ENCODE data around the gene SENP3.

SENP3 gene

DNA sequence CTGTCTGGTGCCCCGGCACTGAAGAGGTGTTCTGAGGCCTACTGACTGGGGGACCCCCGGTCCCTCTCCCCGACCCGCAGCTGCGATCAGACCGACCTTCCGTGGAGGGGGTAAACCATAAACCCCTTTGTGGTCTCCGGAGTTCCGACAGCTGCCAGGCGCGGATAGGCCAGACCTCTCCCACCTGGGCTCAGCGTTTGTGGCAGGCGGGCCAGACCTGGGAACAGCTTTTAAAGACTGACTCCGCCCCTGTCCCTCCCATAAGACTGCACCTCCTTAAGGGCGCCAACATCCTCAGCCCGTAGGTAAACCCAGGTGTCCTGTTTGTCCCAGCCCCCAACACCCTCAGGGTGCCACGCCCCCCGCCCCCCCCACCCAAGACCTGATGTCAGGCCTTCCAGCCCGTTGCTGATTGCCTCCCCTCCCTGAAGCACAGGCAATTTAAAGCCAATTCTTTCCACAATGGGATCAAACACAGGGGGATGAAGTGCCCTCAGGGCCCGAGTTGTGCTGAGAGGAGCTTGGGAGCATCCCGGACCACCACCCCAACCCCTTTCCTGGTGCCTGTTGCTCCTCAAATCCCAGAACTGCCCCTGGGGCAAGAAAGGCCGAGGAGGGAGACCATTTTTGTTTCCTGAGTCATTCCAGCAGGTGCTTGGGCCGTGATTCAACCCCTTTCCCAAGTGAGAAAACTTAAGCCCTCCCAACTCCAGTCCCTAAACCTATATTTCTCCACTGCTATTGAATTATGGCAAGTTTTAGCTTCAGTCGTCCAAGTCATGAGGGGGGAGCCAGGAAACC lies 28.4 kb downstream of the SENP3 start, which contains the start of gene SOX15:
Gene SOX15 (minus strand): TSS at position 204 of the 801 bp plus-strand sequence. CDS start 418 bp downstream, outside the sequence.
- in situ Hi-C loops (cut with MboI; ENCODE audit: low sequenced_read_pairs): loop anchor here (25.0 kb wide), 2 partner anchors 97 to 247 kb away; partner anchors contain the start of genes KDM6B, TP53 and WRAP53

DNA sequence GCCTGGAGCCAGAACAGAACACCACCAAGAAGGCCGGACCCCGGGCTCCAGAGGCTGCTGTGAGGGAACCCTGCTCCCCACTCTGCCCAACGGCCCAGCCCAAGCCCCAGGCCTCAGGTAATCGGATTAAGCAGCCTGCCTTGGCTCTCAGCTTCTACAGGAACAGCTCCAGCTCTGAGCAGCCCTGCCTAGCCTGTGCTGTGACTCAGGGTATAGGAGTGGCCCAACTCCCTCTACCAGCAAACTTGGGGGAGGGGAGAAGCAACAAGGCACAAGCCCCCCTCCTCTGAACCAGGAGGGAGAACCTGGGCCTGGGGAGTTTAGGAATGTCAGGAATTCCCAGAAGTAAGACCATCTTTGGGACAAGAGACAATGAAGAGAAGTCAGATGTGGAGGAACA lies 29.0 kb downstream of the SENP3 start:
- in situ Hi-C loops (cut with MboI; ENCODE audit: low sequenced_read_pairs): loop anchor here (25.0 kb wide), 2 partner anchors 97 to 247 kb away; partner anchors contain the start of genes KDM6B, TP53 and WRAP53

DNA sequence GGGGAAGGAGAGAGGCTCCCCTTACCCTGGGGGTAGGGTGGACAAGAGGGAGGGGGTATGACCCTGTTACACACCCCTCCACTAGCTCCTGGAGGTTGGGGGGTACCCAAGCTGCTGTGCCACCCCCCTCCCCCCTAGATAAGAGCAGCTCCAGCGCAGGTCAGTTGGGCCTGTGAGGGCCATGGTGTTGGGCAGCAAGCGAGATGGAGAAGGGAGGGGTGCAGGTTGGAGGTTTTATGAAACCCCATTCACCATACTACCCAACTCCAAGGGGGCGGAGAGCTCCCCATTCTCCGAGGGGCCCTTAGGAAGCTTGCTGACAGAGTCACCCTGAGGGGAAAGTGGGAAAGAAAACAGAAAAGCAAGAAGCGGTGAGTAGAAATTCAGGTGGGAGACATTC lies 29.9 kb downstream of the SENP3 start:
- in situ Hi-C loops (cut with MboI; ENCODE audit: low sequenced_read_pairs): loop anchor here (25.0 kb wide), 2 partner anchors 96 to 246 kb away; partner anchors contain the start of genes KDM6B, TP53 and WRAP53

DNA sequence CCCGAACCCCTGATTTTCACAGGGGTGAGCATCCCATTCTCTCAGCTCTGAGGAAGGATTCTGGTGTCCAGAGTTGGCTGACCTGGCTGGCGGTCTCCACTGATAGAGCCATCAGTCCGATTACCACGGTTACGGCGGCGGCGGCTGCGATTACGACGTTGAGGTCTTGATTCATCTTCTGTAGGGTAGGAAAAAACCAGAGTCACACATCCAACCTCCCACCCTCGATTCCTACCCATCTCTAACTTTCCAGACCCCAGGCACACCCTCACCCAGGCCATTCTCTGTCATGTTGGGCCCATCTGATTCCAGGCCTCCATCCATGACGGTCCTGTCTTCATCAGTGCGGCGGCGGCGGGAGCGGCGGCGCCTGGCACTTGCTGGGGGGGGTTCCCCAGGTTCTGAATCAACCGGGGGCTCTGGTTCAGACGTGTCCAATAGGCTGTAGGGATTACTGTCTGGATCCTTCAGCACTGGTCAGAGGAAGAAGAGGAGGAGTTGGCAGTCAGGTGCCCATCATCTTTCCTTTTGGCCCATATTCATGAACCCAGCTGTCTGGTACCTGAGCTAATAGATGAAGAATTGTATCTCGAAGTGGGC lies 30.8 kb downstream of the SENP3 start:
- in situ Hi-C loops (cut with MboI; ENCODE audit: low sequenced_read_pairs): loop anchor here (25.0 kb wide), 2 partner anchors 95 to 245 kb away; partner anchors contain the start of genes KDM6B, TP53 and WRAP53

DNA sequence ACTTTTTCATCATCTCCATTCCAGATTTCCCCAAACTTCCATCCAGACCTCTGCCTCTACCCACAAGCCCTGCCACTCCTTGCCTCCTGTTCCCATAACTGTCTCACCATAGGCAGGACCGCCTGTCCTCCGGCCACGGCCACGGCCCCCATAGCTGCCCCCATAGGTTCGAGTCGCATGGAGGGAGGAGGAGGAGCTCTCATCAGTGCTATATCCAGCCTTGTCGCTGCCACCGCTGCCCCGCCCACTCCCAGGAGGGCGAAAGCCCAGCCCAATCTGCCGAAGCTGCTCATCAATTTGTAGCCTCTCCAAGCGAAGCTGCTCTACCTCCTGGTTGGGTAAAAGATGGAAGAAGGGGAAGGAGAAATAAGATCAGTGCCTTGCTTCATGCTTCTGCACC lies 31.6 kb downstream of the SENP3 start:
- in situ Hi-C loops (cut with MboI; ENCODE audit: low sequenced_read_pairs): loop anchor here (25.0 kb wide), 2 partner anchors 94 to 244 kb away; partner anchors contain the start of genes KDM6B, TP53 and WRAP53

DNA sequence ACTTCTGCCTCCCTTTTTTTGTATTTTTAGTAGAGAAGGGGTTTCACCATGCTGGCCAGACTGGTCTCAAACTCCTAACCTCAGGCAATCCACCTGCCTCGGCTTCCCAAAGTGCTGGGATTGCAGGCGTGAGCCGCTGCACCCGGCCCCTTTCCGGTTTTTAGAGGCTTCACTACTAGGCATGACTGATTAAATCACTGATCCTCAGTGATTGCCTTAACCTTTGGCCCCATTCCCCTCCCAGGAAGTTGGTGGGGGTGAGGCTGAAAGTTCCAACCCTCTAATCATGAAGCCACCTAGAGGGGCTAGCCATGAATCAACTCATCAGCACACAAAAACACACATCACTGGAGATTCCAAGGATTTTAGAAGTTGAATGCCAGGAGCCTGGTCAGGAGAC lies 35.8 kb downstream of the SENP3 start:
- in situ Hi-C loops (cut with MboI; ENCODE audit: low sequenced_read_pairs): loop anchor here (25.0 kb wide), 2 partner anchors 90 to 240 kb away; partner anchors contain the start of genes KDM6B, TP53 and WRAP53

DNA sequence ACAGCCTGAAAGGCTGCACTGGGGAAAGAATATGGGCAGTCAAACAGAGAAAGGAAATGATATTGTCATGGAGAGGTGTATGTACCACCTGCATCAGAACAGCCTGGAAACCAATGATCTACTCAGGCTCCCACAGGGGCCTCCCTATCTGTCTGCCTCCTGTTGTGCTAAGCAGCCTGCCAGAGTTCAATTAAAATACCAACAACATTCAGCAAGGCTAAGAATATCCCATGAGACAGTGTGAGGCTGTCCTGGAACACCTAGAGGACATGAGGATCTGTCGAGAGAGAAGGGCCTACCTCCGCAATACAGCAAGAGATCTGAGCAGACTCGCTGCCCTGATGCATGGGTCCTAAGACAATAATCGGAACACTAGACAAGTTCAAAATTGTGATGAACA lies 44.6 kb downstream of the SENP3 start:
- in situ Hi-C loops (cut with MboI; ENCODE audit: low sequenced_read_pairs): no loop called here

DNA sequence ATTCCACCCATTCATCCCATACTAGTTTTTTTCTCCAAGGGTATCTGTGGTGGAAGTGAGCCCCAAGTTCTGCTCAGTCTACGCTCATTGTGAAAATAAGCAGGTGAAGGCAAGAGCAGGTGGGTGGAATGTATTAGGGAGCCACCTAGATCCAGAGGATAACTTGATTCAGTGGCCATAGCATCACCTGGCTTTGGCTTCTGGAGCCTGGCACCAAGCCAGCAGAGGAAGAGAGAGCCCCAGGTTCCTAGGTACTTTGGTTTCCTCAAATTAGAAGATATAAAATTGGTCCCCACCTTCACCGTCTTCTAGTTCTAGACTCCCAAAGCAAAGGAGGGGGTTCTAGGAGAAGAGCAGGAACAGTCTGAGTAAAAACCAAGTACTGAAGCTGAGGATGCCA lies 48.9 kb downstream of the SENP3 start:
- in situ Hi-C loops (cut with MboI; ENCODE audit: low sequenced_read_pairs): no loop called here

DNA sequence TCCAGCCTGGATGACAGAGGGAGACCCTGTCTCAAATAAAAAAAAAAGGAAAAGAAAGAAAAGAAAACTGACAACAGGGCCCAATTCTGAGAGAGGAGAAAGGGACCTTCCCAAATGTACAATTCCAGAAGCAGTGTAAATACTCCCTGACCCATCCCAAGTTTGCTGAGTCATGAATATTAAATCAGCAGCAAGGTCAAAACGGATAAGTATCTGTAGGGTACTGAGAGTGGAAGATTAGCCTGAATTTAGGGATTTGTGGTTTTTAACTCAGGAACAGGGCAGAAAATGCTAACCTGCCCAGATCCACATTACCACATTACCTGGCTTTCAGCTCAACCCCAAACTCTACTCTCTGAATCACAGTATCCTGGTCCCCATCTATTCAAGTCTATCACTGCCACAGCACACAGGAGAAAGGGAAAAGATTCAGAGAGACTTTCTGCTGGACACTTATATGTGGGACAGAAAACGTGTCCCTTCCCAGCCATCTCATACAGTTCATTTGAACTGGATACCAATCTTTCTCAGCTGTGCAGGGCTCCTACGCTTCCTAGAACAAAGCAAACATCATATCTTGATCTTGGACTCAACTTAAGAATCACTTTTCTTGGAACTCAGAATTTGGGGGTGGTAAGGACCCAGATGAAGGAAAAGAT lies 50.0 kb downstream of the SENP3 start:
- in situ Hi-C loops (cut with MboI; ENCODE audit: low sequenced_read_pairs): no loop called here

DNA sequence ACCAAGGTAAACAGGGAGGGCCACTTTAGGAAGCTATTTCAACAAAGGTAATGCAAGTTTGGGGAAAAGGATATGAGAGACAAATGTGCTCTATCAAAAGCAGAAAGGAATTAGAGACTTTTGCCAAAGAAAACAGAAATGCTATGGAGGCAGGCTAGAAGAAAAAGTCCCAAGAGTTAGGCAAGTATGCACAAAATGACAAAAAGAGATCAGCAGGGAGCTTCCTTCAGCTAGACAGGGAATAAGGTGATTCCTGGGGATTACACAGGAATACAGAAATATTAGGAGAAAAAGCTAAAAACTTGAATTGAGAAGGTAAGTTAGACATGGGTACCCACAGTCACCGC lies 50.5 kb downstream of the SENP3 start:
- in situ Hi-C loops (cut with MboI; ENCODE audit: low sequenced_read_pairs): no loop called here

DNA sequence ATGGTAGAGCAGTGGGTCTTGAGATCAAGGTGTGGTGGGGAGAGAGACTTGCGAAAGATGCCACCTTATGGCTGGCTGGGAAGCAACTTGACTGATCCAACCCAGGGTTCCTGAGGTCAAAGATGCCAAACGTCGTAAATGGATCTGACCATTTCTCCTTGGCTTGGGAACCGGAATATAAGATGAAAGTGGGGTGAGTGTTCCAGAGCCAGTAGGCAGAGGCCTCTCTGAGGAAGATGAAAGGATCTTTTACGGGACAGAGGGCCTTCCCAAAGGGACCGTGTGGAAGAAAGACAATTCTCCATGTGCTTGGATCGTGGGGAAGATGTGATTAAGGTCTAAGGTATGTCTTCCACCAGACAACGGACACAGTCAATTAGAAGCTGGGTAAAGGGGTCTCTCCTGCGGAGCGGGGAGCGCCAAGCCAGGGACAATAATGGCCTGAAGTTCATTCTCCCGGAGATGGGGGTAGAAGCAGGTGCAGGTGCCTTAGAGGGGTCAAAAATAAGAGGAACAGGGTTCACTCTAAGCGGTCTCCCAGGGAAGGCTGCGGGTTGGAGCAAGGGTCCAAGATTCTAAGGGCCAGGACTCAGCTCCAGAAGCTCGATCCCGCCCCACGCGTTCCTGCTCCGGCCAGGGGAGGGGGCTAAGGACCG lies 52.2 kb downstream of the SENP3 start:
- in situ Hi-C loops (cut with MboI; ENCODE audit: low sequenced_read_pairs): no loop called here

DNA sequence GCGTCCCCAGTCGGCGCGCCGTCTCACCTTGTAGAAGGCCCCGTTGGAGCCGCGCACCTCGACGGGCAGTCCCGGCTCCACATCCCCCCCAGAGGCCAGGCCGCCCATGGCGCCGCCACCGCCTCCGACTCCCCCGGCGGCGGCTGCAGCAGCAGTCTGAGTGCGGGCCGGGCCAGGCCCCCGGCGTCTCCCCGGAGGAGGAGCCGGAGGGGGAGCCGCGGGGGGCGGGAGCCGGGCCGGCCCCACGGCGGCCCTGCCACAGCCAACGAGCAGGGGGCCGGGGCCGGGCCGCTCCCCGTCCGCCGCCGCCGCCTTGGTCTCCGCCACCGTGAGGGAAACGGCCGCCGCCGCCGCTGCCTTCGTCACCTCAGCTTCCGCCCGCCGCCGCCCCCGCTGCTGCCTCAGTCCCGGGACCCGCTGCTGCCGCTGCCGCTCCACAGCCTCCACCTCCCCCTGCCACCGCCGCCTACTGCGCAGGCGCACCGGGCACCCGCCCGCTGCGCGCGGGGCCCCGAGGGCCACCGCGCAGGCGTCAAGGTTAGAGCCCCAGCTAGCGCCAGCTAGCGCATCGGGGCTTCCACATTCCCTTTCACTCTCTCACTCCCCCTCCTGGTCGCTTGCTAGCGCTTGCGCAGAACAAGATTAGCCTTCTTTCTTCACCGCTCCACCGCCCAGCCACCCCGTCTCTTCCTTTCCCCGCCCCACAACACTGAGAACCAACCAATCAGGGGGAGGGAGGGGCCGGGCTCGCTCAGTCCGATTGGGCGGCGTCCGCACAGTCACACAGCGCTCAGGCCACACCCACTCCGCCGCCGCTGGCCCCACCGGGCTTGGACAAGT lies 52.9 kb downstream of the SENP3 start, which contains the start of gene FXR2:
Gene FXR2 (minus strand): TSS at position 473 of the 840 bp plus-strand sequence. CDS start 365 bp downstream, at position 108.
- in situ Hi-C loops (cut with MboI; ENCODE audit: low sequenced_read_pairs): no loop called here

DNA sequence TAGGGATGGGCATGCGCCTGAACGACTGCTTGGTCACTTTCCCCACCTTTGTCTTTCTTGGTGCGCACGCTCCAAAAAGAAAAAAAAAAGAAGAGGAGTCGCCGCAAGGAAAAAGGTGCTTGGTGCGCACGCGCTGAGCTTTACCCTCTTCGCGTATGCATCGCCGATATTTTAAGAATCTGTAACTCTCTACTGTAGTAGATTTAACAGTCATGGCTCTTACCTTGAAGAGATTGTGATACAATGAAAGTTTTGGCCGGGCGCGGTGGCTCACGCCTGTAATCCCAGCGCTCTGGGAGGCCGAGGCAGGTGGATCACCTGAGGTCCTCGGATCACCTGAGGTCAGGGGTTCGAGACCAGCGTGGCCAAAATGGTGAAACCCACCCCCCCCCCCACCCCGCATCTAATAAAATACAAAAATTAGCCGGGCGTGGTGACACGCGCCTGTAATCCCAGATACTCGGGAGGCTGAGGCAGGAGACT lies 53.6 kb downstream of the SENP3 start:
- in situ Hi-C loops (cut with MboI; ENCODE audit: low sequenced_read_pairs): no loop called here

DNA sequence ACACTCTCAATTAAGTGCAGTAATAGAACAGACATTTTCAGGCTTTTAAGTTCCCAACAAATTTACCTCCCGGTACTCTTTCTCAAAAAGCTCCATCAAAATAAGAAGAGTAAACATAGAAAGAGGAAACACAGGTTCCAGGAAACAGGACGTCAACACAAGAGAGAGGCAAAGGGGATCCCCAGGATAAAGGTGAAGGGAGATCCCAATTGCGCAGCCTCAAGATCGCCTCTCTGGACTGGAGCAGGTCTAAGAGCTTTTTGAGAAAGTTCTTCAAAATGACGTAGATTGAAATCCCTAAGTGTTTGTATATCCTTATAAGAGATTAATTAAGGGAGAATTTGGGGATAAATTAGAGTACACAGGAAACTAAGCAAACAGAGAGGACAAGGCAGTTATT lies 56.9 kb downstream of the SENP3 start:
- in situ Hi-C loops (cut with MboI; ENCODE audit: low sequenced_read_pairs): no loop called here

DNA sequence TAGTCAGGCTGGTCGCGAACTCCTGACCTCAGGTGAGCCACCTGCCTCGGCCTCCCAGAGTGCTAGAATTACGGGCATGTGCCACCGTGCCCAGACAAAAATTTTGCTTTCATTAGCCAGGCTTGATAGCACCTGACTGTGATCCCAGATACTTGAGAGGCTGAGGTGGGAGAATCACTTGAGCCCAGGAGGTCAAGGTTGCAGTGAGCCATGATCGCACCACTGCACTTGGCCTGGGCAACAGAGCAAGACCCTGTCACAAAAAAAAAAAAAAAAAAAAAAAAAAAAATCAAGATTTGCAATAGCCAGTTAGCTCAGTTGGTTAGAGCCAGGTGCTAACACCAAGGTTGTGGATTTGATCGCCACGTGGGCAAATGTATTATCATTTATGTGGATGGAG lies 59.1 kb downstream of the SENP3 start:
- in situ Hi-C loops (cut with MboI; ENCODE audit: low sequenced_read_pairs): no loop called here

Measured in HL-60/S4 treated with phorbol 12-myristate 13-acetate at 8.2 ng/mL for 4 days and 3 days (cell line).